NOMO-1 (cell line): ENCODE results near the gene SOD2.
"Not testable (repeated sequence)": the region's sequence is repeated elsewhere in the genome, so short reads cannot be mapped to it uniquely, and the experiment has no call there.

ENCODE experiments used
- DNase-seq, 2 experiments: peaks; one replicate each; lab custom pipeline; 2025; ENCODE audit not compliant: unreplicated experiment in 2 of 2; lab: John Stamatoyannopoulos, UW

SOD2 gene

DNA sequence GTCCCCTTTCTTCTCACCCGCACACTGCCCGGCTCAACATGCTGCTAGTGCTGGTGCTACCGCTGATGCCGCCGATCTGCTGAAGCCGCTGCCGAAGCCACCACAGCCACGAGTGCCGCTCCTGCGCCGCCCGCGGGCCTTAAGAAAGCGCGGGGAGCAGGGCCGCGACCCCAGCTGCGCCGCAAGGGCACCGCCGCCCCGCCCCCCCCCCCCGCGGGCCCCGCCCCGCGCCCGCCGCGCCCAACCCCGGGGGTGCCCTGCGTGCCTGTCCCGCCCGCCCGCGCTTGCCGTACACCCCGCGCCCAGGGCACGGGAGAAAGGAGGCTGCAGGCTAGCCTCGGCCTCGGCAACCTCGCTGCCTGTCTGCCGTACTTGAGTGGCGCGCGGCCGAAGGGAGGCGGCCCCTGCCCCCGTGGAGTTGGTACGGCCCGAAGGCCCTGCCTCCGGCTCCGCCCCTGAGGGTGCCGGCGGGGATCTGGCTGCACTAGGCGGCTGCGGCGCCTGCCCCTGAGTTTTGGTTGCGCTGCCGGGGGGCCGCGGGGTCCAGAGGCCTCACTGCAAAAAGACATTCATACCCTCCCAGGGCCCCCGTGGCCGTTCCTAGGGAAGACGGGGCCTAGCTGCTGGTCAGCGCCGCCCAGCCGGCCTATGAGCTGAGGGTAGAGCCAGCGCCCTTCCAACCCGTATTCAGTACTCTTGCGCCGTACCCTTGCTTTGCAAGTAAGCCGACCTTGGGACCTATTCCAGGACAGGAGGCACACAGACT, at the start of gene SOD2:
SOD2 (minus strand) TSS at position 114 of the 766 bp plus-strand sequence; CDS start at position 40, 74 bp downstream.
- peak; percentile 71 to 85 for DNase-seq

- DNase-seq, result no peak
Measured at GRCh38 chr6:159742165-159742564, 49.1 kb upstream of the SOD2 start.

DNA sequence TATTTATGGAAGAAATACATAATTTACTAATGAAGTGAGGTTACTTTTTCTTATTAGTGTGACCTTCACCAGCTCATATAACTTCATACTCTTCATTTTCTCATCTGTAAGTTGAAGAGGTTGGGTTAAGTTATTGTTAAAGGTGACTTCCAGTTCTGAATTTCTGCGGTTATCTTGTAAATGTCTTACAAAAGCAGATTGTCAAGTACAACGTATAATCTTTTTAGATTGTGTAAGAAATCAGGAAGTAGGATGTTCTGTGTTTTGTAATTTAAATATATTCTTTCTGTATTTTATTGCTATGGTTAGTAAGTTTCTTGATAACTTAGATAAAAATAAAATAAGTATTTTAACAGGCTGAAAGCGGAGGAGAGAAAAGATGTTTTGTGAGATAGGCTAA, 46.3 kb upstream of the SOD2 start:
- DNase-seq, result peak; percentile 44 to 93

GRCh38 chr6:159736908-159737307, 43.9 kb upstream of the SOD2 start:
- DNase-seq, result no peak

DNA sequence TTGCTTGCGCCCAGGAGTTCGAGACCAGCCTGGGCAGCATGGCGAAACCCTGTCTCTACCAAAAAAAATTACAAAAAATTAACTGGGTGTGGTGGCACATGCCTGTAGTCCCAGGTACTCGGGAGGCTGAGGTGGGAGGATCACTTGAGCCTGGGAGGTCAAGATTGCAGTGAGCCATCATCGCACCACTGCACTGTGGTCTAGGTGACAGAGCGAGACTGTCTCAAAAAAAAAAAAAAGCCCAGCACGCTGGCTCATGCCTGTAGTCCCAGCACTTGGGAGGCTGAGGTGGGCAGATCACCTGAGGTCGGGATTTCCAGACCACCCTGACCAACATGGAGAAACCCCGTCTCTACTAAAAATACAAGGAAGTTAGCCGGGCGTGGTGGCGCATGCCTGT, 40.4 kb upstream of the SOD2 start:
- not testable (repeated sequence) for DNase-seq

GRCh38 chr6:159732550-159732949, 39.5 kb upstream of the SOD2 start:
- not testable (repeated sequence) for DNase-seq

DNA sequence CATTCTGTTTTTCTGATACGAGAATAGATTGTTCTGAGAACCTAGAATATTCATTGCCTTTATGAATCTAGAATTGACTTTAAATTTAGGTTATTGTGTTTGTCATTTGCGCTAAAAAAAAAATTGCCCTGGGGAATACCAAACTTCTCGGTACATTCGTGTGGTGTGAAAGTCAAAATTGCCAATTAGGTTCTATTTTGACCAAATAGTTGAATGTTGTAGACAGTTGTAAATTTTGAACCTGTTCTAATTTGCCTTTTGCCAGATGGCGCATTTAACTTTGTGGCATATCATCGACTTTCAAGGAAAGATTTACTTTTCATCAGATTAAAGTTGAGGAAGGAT, 37.3 kb upstream of the SOD2 start:
- DNase-seq, result no peak

DNA sequence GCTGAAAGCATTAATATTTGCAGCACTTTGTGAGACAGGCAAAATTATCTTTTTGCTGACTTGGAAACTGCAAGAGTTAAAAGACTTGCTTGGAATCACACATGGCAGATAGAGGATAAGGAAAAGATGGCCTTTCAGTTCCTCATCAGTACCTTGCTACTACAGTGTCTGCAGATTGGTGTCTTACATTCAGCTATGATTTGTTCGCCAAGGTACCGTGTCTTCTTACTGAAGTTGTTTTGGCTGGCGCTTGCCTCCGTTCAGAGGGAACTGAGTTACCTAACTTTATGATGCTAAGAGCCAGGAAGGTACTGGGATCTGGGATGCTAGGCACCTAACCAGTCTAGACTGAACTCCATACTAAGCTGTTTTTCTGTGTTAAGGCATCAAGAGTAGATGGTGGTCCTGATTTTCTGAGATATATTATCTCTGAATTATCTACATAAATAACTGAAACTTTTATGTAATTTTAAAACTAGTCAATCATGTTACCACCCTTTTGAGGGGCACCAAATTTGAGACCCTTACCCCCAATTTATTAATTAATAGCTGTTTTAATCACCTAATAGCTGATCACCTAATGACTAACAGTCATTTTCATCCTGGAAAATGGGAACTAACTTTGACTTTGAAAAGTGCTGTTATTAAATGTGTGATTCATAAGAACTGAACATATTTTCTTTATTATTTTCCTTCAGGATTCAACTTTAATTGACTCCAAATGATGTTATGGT, 36.7 kb upstream of the SOD2 start:
- peak; percentile 9 to 63 for DNase-seq

GRCh38 chr6:159728531-159728964, 35.5 kb upstream of the SOD2 start:
- peak in 1 of 2 experiments; percentile 17 for DNase-seq

DNA sequence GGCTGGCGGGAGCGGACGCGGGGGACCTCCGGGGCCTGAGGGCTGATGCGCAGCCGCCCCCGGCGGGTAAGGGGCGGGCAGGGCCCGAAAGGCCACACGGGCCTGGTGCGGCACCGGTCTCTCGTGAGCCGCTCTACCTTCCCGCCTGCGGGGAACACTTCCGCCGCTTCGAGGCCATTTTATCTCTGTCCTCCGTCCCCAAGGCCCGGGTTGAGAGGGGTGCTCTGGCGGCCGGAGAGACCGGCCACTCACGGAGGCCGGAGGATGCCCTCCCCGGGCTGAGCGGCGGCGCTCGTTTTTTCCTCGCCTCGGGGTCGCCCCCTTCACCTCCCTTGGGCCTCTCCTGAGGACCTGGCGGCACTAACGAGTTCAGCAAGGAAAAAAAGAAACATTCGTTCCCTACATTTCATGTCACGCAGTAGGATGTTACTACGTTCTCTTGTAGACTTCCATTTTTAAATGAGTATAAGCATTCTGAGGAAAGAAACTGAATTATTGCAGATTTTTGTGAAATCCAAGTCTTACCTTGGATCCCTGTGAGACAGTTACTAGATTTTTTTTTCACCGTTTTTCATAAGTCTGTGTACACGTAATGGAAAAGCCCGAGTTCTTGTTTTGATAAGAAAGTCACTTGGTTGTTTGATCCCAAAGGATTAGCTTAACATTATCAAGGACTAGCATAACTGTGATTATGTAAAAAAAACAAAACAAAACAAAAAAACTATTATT, 34.8 kb upstream of the SOD2 start:
- DNase-seq, result peak; percentile 47 to 68

GRCh38 chr6:159726918-159727716, 34.1 kb upstream of the SOD2 start, which contains the start of gene WTAP:
Gene WTAP (plus strand): TSS chr6:159727506. CDS start chr6:159736266, 8,760 bp downstream.
- peak; percentile 95 to 97 for DNase-seq

DNA sequence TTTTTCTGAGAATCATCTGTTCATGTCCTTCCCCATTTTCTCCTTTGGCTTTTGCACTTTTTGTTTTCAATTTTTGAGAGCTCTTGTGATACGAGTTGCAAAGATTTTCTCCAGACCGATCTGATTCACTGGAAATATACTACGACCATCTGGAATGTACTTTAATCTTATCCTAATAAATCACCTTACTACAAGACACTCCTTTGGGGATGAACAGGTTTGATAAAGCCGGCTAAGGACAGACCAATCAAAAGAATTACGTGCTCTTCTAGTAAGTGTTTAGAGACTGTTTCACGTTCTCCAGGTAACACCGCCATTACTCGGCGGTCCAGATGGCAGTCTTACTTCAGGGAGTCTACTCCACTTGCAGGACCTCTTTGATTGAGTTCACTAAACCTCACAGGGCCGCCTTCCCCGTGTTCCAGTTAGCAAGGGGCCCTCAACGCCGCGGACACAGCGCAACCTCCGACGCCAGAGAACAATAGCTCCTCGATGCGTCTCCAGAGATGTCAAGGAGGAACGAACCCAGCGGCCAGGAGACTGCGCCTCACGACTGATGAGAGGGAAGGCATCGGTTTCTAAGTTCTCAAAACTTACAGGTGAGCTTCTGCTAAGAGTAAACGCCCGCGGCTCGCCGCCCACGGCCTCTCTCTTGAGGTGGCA, 33.3 kb upstream of the SOD2 start:
- DNase-seq, result peak; percentile 5 to 83

- not testable (repeated sequence) for DNase-seq
Measured at GRCh38 chr6:159725208-159725607, 32.2 kb upstream of the SOD2 start.

DNA sequence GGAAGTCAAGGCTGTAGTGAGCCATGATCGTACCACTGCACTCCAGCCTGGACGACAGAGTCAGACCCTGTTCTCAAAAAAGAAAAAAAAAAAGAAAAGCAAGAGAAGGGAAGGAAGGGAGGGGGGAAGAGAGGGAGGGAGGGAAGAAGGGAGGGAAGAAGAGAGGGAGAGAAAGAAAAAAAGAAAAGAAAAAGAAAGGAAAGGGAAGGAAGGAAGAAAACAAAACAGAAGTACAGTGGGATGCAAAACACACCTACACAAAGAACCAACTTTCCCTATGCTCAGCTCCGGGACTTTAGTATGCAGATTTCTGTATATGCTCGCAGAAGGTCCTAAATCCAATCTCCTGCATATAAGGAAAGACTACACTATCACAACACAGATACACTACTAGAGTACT, 31.7 kb upstream of the SOD2 start:
- no peak for DNase-seq

GRCh38 chr6:159723259-159723658, 30.2 kb upstream of the SOD2 start:
- DNase-seq, result no peak

- no peak for DNase-seq
Measured at GRCh38 chr6:159722655-159723054, 29.6 kb upstream of the SOD2 start.

- not testable (repeated sequence) for DNase-seq
Measured at GRCh38 chr6:159721981-159722380, 28.9 kb upstream of the SOD2 start.

DNA sequence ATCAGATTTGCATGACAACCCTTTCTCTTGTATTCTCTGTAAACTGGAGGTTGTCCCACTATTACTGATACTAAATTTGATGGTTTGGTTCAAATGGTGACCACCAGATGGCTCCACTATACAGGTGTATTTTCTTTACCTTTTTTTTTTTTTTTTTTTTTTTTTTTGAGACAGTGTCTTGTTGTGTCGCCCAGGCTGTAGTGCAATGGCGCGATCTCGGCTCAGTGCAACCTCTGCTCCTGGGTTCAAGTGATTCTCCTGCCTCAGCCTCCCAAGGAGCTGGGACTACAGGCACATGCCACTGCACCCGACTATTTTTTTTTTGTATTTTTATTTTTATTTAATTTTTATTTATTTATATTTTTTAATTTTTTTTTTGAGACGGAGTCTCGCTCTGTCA, 27.7 kb upstream of the SOD2 start:
- DNase-seq, result peak in 1 of 2 experiments; percentile 8

DNA sequence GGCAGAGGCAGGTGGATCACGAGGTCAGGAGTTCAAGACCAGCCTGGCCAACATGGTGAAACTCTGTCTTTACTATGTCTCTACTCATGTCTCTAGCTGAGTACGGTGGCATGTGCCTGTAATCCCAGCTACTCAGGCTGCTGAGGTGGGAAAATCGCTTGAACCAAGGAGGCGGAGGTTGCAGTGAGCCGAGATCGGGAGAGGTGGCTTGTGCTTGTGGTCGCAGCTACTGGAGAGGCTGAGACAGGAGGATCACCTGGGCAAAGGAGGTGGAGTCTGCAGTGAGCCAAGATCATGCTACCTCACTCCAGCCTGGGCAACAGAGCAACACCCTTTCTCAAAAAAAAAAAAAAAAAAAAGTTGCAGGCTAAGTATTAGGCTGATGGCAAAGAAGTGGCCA, 26.2 kb upstream of the SOD2 start:
- no peak for DNase-seq

- DNase-seq, result no peak
Measured at GRCh38 chr6:159718634-159719033, 25.6 kb upstream of the SOD2 start.
